Calu3 (cell line): ENCODE measurements around the gene CACTIN. TPM values are rescaled to one million over a fixed set of nuclear protein-coding genes. Genes with fewer than 3 reads are reported as not detected.
"Not testable (repeated sequence)": the region's sequence is repeated elsewhere in the genome, so short reads cannot be mapped to it uniquely, and the experiment has no call there.

Source experiments
- BruUV-seq: library from RNA; stranded (reverse); fragments of 400-500 nt; replicated peaks from 2 replicates; lab custom pipeline; 2021; lab: Mats Ljungman, UMichigan
- CTCF ChIA-PET: fragments of 300-600 bp; sonication (Branson Sonifier 250); formaldehyde crosslinking; loops from one replicate; lab custom pipeline; 2022; ENCODE audit warnings: antibody characterized with exemption; lab: Charles Lee
- DNase-seq: peaks from one replicate; pipeline ENCODE4 v3.0.0; 2022
- H3K27ac Mint-ChIP-seq: one replicate; pipeline ENCODE4 v1.8.0; 2022; ENCODE audit warnings: mixed read lengths; ENCODE audit not compliant: unreplicated experiment
- H3K27me3 Mint-ChIP-seq: one replicate; pipeline ENCODE4 v1.8.0; 2022; ENCODE audit warnings: mixed read lengths; ENCODE audit not compliant: unreplicated experiment
- H3K36me3 Mint-ChIP-seq: one replicate; pipeline ENCODE4 v1.8.0; 2022; ENCODE audit warnings: mild to moderate bottlenecking, moderate library complexity, mixed read lengths; ENCODE audit not compliant: insufficient read depth, unreplicated experiment
- H3K4me1 Mint-ChIP-seq: one replicate; pipeline ENCODE4 v1.8.0; 2022; ENCODE audit warnings: mild to moderate bottlenecking, low read depth, mixed read lengths; ENCODE audit not compliant: unreplicated experiment
- H3K4me3 Mint-ChIP-seq: one replicate; pipeline ENCODE4 v1.8.0; 2022; ENCODE audit warnings: mild to moderate bottlenecking, low read depth, moderate library complexity, mixed read lengths; ENCODE audit not compliant: unreplicated experiment
- H3K9me3 Mint-ChIP-seq: one replicate; pipeline ENCODE4 v1.8.0; 2022; ENCODE audit warnings: low read depth, mixed read lengths; ENCODE audit not compliant: unreplicated experiment
- intact Hi-C: fragments of 100-400 bp; cut with micrococcal nuclease; formaldehyde crosslinking; loops from one replicate; pipeline ENCODE4 v1.10.0; 2022; ENCODE audit not compliant: unreplicated experiment
- total RNA-seq: library from RNA; stranded (reverse); gene quantifications from 2 replicates; pipeline ENCODE4 v1.2.3, GENCODE V29; 2022
- TF ChIP-seq, protein P1 (sequence below): fragments of 200-600 bp; IDR thresholded peaks from one replicate; pipeline ENCODE4 v1.8.0; 2022; ENCODE audit warnings: antibody characterized with exemption; ENCODE audit not compliant: unreplicated experiment

CACTIN gene
- total RNA-seq, 1 experiment from 2014 or later: 21.4 TPM

DNA sequence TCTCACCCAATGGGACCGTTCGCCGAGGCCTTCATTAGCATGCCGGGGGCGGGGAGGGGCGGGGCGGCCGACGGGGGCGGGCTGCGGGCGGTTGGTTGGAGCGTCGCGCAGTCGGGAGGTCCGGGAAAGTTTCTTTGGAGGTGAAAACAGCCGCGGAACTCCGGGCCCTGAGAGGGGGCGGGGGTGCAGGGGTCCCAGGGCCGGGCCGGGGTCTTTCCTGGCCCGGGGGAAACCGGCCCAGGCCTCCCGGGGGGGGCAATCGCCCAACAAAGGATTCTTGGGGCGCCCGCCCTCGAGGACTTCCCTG, 53.8 kb downstream of the CACTIN start, which contains the start of gene HMG20B:
HMG20B (plus strand) TSS at position 90 of the 307 bp plus-strand sequence. CDS start 366 bp downstream, outside the sequence.
- H3K4me3 Mint-ChIP-seq: peak within 1 kb of the TSS; percentile 72
- H3K9me3 Mint-ChIP-seq: no peaks in the 10 kb centered on the region
- BruUV-seq: no TSS peak
- intact Hi-C loops: no loop called here
- TF ChIP-seq, protein P1, sequence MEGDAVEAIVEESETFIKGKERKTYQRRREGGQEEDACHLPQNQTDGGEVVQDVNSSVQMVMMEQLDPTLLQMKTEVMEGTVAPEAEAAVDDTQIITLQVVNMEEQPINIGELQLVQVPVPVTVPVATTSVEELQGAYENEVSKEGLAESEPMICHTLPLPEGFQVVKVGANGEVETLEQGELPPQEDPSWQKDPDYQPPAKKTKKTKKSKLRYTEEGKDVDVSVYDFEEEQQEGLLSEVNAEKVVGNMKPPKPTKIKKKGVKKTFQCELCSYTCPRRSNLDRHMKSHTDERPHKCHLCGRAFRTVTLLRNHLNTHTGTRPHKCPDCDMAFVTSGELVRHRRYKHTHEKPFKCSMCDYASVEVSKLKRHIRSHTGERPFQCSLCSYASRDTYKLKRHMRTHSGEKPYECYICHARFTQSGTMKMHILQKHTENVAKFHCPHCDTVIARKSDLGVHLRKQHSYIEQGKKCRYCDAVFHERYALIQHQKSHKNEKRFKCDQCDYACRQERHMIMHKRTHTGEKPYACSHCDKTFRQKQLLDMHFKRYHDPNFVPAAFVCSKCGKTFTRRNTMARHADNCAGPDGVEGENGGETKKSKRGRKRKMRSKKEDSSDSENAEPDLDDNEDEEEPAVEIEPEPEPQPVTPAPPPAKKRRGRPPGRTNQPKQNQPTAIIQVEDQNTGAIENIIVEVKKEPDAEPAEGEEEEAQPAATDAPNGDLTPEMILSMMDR: no peak
- H3K27me3 Mint-ChIP-seq: no peaks in the 10 kb centered on the region
- no peak for DNase-seq
- H3K36me3 Mint-ChIP-seq: peaks cover 45% of the 10 kb centered on the region
- no peaks in the 10 kb centered on the region for H3K4me1 Mint-ChIP-seq
- CTCF ChIA-PET: no interaction called here
- peak within 1 kb of the TSS; percentile 63 for H3K27ac Mint-ChIP-seq

DNA sequence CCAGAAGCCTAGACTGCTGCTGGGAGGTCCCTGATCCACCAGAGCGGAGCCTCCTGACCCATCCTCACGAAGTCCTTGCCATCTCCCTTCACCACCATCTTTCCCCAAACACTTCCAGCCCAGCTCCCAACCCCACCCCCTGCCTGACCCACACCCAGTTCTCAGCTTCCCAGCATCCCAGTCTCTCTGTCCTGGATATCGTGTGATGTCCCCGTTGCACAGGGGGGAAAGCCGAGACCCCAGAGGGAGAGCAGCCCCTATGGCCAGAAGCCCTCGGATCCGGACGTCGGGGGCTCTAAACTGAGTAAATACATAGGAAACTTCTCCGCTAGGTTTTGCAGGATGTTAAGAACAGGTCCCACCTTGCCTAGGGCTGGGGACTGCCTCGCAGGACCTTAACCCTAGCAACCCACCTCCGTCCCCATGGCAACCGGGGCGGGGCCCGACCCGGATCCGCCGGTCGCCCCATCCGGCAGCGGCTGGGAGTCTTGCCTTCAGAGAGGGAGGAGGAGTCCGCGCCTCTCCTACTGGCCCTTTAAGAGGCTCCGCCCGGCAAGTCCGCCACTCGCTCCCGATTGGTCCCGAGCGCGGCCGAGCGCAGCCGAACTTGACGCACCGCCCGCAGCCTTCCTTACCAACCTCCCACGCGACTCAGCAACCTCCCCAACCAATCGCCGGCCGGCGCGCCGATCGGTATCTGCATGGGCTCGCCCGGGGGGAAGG, 54.3 kb downstream of the CACTIN start:
- Mint-ChIP-seq H3K4me1 (no peaks in the 10 kb centered on the region), H3K36me3 (peaks cover 45% of the 10 kb centered on the region), H3K4me3 (peak overlapping the region; percentile 72), H3K9me3 (no peaks in the 10 kb centered on the region), H3K27me3 (no peaks in the 10 kb centered on the region), H3K27ac (peak overlapping the region; percentile 56)
- peak; percentile 95 for DNase-seq
- CTCF ChIA-PET: no interaction called here
- intact Hi-C loops: no loop called here
- TF ChIP-seq, protein P1: no peak
- BruUV-seq: no TSS peak

DNA sequence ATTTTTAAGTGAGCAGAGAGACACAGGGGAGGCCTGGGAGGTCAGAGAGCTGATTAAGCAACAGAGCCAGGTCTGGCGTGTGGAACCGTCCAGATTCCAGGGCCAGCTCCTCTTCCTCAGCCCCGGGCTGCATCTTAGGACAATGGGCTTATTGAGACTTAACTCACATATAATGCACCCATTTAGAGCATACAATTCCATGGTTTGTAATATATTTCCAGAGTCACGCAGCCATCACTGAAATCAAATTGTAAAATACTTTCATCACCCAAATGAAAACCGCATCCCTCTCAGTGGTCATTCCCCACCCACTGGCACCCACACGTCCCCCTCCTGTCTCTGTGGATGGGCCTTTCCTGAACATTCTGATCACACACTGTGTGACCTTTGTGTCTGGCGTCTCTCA, 56.0 kb downstream of the CACTIN start:
- BruUV-seq: no TSS peak
- intact Hi-C loops: no loop called here
- H3K27me3 Mint-ChIP-seq: no peaks in the 10 kb centered on the region

DNA sequence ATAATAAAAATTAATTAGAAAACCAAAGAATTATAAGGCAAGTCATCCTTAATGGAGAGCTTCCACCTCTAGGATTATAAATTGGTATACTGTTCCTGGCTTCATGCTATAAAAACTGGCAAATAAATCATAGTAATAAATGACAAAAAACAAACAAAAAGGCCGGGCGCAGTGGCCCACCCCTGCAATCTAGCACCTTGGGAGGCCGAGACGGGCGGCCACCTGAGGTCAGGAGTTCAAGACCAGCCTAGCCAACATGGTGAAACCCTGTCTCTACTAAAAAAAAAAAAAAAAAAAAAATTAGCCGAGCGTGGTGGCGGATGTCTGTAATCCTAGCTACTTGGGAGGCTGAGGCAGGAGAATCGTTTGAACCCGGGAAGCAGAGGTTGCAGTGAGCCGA, 56.5 kb downstream of the CACTIN start:
- H3K9me3 Mint-ChIP-seq, H3K4me1 Mint-ChIP-seq, H3K27me3 Mint-ChIP-seq, intact Hi-C loops, DNase-seq, BruUV-seq, H3K4me3 Mint-ChIP-seq, H3K27ac Mint-ChIP-seq: not testable (repeated sequence)
- peaks cover 27% of the 10 kb centered on the region for H3K36me3 Mint-ChIP-seq
- CTCF ChIA-PET: interaction anchor here (1.0 kb wide), 1 partner anchor 12 kb away, joined by 3 read pairs; no protein-coding TSS in a partner anchor

More for the DNA sequence above, 56.0 kb downstream of the CACTIN start:
- CTCF ChIA-PET: interaction anchor here (1.0 kb wide), 1 partner anchor 12 kb away, joined by 3 read pairs; no protein-coding TSS in a partner anchor
- no peaks in the 10 kb centered on the region for H3K9me3 Mint-ChIP-seq
- no peak overlapping the region for H3K27ac Mint-ChIP-seq
- TF ChIP-seq, protein P1: no peak
- DNase-seq: no peak
- H3K4me3 Mint-ChIP-seq: no peak overlapping the region
- no peaks in the 10 kb centered on the region for H3K4me1 Mint-ChIP-seq
- peaks cover 33% of the 10 kb centered on the region for H3K36me3 Mint-ChIP-seq

DNA sequence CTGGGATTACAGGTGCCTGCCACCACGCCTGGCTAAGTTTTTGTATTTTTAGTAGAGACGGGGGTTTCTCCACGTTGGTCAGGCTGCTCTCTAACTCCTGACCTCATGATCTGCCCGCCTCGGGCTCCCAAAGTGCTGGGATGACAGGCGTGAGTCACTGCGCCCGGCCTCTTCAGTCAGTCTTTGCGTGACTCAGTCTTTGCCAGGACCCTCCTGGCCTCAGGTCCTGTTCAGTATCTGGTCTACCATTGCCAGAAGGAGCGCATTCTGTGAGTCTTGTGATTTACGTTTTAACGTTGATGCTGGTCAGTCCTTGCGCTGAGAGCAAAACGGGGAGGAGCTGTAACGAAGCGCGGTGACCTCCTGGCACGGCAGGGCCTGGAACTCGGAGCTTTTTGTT, 61.5 kb downstream of the CACTIN start:
- no peak overlapping the region for H3K27ac Mint-ChIP-seq

More for the DNA sequence above, 61.5 kb downstream of the CACTIN start:
- no peaks in the 10 kb centered on the region for H3K4me1 Mint-ChIP-seq
- TF ChIP-seq, protein P1: no peak
- CTCF ChIA-PET: no interaction called here
- no peaks in the 10 kb centered on the region for H3K36me3 Mint-ChIP-seq
- H3K4me3 Mint-ChIP-seq: no peak overlapping the region
- BruUV-seq: no TSS peak
- H3K27me3 Mint-ChIP-seq: no peaks in the 10 kb centered on the region
- DNase-seq: no peak
- no peaks in the 10 kb centered on the region for H3K9me3 Mint-ChIP-seq
- intact Hi-C loops: no loop called here
